LNCaP clone FGC (cell line): ENCODE data around the gene TMEM245.
A peak's percentile ranks its signal among the peaks of the same experiment; 100 is the strongest.

Experiments
- DNase-seq: peaks from one replicate; pipeline ENCODE4 v3.0.0-alpha.2; 2011; ENCODE audit warnings: low read depth
- H3K4me3 ChIP-seq: 2 replicates; pipeline ENCODE4 v1.5.1; 2011; ENCODE audit warnings: mild to moderate bottlenecking, low read depth, low read length, control low read depth
- CTCF ChIP-seq: IDR thresholded peaks from 2 replicates; pipeline ENCODE4 v1.5.1; 2012; ENCODE audit warnings: mild to moderate bottlenecking; ENCODE audit not compliant: control insufficient read depth, insufficient read depth; ENCODE audit errors: extremely low read depth

TMEM245 gene

GRCh38 chr9:109101810-109102209 lies 17.9 kb downstream of the TMEM245 start:
- DNase-seq = peak; percentile 94
- no peak for TF ChIP-seq CTCF

GRCh38 chr9:109101202-109101595 lies 18.5 kb downstream of the TMEM245 start:
- H3K4me3 ChIP-seq = peak overlapping the region; percentile 31
- TF ChIP-seq CTCF = no peak
- DNase-seq = no peak

More at GRCh38 chr9:109101810-109102209, 17.9 kb downstream of the TMEM245 start:
- H3K4me3 ChIP-seq = peak overlapping the region; percentile 31

GRCh38 chr9:109100543-109101201 lies 19.1 kb downstream of the TMEM245 start:
- peak; percentile 91 for DNase-seq
- H3K4me3 ChIP-seq = peak overlapping the region; percentile 31
- no peak for TF ChIP-seq CTCF

- no peak for DNase-seq
- no peak for TF ChIP-seq CTCF
Measured at GRCh38 chr9:109098960-109099308, 20.8 kb downstream of the TMEM245 start.

GRCh38 chr9:109098171-109098959 lies 21.4 kb downstream of the TMEM245 start:
- peak; percentile 88 for DNase-seq
- H3K4me3 ChIP-seq = no peak overlapping the region
- peak; percentile 35; the same call in 1 of the 2 replicates for TF ChIP-seq CTCF

More at GRCh38 chr9:109098960-109099308, 20.8 kb downstream of the TMEM245 start:
- no peak overlapping the region for H3K4me3 ChIP-seq

- DNase-seq = no peak
- H3K4me3 ChIP-seq = no peak overlapping the region
- no peak for TF ChIP-seq CTCF
Measured at GRCh38 chr9:109097146-109097545, 22.6 kb downstream of the TMEM245 start.
